Measurements from ENCODE around the gene TLE1.

TLE1 gene

DNA sequence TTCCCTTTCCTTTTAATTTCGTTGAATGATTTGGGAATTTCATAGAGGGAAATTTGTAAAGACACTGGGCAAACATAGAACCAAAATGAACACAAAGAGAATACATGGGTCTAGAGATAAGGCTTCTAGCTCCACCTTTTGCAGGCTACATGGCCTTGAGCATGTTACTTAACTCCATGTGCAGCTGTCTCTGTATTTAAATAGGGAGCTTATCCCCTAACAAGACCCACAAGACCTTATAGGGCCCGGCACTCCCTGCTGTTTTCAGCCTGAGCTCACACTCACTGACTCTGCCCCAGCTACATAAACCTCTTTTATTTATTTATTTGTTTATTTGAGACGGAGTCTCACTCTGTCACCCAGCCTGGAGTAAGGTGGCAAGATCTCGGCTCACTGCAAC is 30.6 kb upstream of the TLE1 start:
- H3K4me3 ChIP-seq (replicated peaks; ENCODE audit: insufficient read depth, low read length): no peak overlapping the region
- no peak overlapping the region for H3K27ac ChIP-seq (replicated peaks)
- no peaks in the 10 kb centered on the region for H3K27me3 ChIP-seq (ENCODE audit: insufficient read depth, poor library complexity, severe bottlenecking)
- DNase-seq (ENCODE audit: low read depth in 1 of 2, low spot score in 1 of 2): no peak
- no peak for TF ChIP-seq GABPA (IDR thresholded peaks at IDR 0.05; ENCODE audit: low read depth)

DNA sequence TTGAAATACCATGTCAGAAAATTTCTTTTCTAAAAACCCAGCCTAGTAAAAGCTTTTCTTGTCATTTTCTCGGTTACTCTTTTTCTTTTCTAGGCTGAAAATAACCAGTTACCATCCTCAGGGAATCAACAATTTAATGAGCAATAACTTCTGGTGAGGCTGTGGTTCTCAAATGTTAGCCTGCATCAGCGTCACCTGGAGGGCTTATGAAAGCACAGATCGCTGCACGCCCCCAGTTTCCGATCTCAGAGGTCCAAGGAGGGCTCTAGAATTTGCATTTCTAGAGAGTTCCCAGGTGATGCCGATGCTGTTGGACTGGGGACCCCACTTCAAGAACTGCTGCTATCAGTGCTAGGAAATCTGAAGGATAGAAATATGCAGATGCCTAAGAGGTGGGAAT is 28.9 kb upstream of the TLE1 start:
- TF ChIP-seq, protein P1, sequence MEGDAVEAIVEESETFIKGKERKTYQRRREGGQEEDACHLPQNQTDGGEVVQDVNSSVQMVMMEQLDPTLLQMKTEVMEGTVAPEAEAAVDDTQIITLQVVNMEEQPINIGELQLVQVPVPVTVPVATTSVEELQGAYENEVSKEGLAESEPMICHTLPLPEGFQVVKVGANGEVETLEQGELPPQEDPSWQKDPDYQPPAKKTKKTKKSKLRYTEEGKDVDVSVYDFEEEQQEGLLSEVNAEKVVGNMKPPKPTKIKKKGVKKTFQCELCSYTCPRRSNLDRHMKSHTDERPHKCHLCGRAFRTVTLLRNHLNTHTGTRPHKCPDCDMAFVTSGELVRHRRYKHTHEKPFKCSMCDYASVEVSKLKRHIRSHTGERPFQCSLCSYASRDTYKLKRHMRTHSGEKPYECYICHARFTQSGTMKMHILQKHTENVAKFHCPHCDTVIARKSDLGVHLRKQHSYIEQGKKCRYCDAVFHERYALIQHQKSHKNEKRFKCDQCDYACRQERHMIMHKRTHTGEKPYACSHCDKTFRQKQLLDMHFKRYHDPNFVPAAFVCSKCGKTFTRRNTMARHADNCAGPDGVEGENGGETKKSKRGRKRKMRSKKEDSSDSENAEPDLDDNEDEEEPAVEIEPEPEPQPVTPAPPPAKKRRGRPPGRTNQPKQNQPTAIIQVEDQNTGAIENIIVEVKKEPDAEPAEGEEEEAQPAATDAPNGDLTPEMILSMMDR (IDR thresholded peaks at IDR 0.05; ENCODE audit: insufficient read depth, low read length): no peak
- TF ChIP-seq SPI1 (IDR thresholded peaks at IDR 0.05; ENCODE audit: borderline replicate concordance, low read depth) (no peak), POLR2AphosphoS5 (IDR thresholded peaks at IDR 0.05; ENCODE audit: low read depth) (no peak), GABPA (IDR thresholded peaks at IDR 0.05; ENCODE audit: low read depth) (no peak)
- TF ChIP-seq, protein P2, sequence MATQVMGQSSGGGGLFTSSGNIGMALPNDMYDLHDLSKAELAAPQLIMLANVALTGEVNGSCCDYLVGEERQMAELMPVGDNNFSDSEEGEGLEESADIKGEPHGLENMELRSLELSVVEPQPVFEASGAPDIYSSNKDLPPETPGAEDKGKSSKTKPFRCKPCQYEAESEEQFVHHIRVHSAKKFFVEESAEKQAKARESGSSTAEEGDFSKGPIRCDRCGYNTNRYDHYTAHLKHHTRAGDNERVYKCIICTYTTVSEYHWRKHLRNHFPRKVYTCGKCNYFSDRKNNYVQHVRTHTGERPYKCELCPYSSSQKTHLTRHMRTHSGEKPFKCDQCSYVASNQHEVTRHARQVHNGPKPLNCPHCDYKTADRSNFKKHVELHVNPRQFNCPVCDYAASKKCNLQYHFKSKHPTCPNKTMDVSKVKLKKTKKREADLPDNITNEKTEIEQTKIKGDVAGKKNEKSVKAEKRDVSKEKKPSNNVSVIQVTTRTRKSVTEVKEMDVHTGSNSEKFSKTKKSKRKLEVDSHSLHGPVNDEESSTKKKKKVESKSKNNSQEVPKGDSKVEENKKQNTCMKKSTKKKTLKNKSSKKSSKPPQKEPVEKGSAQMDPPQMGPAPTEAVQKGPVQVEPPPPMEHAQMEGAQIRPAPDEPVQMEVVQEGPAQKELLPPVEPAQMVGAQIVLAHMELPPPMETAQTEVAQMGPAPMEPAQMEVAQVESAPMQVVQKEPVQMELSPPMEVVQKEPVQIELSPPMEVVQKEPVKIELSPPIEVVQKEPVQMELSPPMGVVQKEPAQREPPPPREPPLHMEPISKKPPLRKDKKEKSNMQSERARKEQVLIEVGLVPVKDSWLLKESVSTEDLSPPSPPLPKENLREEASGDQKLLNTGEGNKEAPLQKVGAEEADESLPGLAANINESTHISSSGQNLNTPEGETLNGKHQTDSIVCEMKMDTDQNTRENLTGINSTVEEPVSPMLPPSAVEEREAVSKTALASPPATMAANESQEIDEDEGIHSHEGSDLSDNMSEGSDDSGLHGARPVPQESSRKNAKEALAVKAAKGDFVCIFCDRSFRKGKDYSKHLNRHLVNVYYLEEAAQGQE (IDR thresholded peaks at IDR 0.05; ENCODE audit: insufficient replicate concordance, low read depth): no peak
- DNase-seq (ENCODE audit: low read depth in 1 of 2, low spot score in 1 of 2): no peak
- Histone ChIP-seq H3K4me3 (replicated peaks; ENCODE audit: insufficient read depth, low read length) (no peak overlapping the region), H3K27ac (replicated peaks) (no peak overlapping the region), H3K27me3 (ENCODE audit: insufficient read depth, poor library complexity, severe bottlenecking) (no peaks in the 10 kb centered on the region)

DNA sequence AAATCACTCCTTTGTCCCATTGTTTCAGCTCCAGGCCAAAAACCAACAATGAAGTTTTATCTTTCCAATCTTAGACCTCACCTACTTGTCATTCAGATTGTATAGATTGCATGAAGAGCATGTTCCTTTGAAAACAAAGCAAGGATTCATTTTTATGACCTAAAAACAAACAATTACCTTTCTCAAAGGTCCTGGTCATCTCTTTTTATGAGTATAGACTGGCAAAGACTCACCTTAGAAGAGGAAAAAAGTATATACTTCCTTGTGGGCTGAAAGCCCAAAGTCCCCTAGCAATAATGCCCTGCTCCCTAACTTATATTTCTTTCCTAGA is 28.4 kb upstream of the TLE1 start:
- no peak for DNase-seq (ENCODE audit: low read depth in 1 of 2, low spot score in 1 of 2)
- Histone ChIP-seq H3K4me3 (replicated peaks; ENCODE audit: insufficient read depth, low read length) (no peak overlapping the region), H3K27me3 (ENCODE audit: insufficient read depth, poor library complexity, severe bottlenecking) (no peaks in the 10 kb centered on the region), H3K27ac (replicated peaks) (no peak overlapping the region)
- TF ChIP-seq GABPA (IDR thresholded peaks at IDR 0.05; ENCODE audit: low read depth) (no peak), POLR2AphosphoS5 (IDR thresholded peaks at IDR 0.05; ENCODE audit: low read depth) (no peak), SPI1 (IDR thresholded peaks at IDR 0.05; ENCODE audit: borderline replicate concordance, low read depth) (no peak)
- TF ChIP-seq, protein P2 (IDR thresholded peaks at IDR 0.05; ENCODE audit: insufficient replicate concordance, low read depth): no peak
- TF ChIP-seq, protein P1 (IDR thresholded peaks at IDR 0.05; ENCODE audit: insufficient read depth, low read length): no peak

DNA sequence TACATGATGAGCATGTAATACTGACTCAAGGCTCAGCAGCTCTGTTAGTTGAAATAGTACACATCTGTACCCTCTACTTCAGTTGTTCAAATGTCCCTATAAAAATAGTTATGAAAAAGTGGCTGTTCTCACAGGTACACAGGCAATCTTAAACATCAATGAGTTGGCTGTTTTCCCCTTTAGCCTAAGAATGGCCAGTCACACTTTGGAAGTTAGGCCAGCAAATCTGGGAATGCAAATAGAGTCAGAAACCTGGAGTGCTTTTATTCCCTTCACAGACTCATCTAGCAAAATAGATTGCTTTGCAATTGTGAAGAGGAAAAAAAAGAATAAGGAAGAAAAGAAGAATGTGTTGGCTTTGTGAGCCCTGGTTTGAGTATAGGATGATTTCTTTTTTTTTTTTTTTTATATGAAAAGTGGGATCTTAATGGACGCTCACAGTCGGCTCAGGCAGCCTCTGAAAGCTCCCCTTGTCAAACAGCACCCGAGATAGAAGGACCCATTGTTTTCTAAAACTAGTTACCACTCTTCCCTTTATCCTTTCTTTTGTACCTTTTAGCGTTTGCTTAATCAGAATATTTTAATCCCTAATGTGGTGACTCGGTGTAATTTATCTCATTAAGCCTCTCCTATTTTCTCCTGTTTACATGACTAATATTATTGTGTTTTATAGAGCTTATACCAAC is 27.9 kb upstream of the TLE1 start:
- Histone ChIP-seq H3K27ac (replicated peaks) (no peak overlapping the region), H3K27me3 (ENCODE audit: insufficient read depth, poor library complexity, severe bottlenecking) (no peaks in the 10 kb centered on the region), H3K4me3 (replicated peaks; ENCODE audit: insufficient read depth, low read length) (no peak overlapping the region)
- no peak for DNase-seq (ENCODE audit: low read depth in 1 of 2, low spot score in 1 of 2)
- TF ChIP-seq, protein P1 (IDR thresholded peaks at IDR 0.05; ENCODE audit: insufficient read depth, low read length): no peak
- TF ChIP-seq GABPA (IDR thresholded peaks at IDR 0.05; ENCODE audit: low read depth) (no peak), POLR2AphosphoS5 (IDR thresholded peaks at IDR 0.05; ENCODE audit: low read depth) (no peak), SPI1 (IDR thresholded peaks at IDR 0.05; ENCODE audit: borderline replicate concordance, low read depth) (no peak)
- TF ChIP-seq, protein P2 (IDR thresholded peaks at IDR 0.05; ENCODE audit: insufficient replicate concordance, low read depth): no peak
